Astrocyte of the cerebellum (primary cell): ENCODE results near the gene WIPF3.

Experiments used
- DNase-seq: peaks from one replicate; pipeline ENCODE4 v3.0.0-alpha.2; 2011; ENCODE audit warnings: low read depth
- H3K4me3 ChIP-seq: 2 replicates; pipeline ENCODE4 v1.5.1; 2011; ENCODE audit warnings: mild to moderate bottlenecking, low read depth, low read length, moderate library complexity
- in situ Hi-C: cut with HindIII; loops from 2 replicates; pipeline ENCODE4 v1.10.0; 2017; ENCODE audit warnings: low sequenced_read_pairs
- TF ChIP-seq, protein P1 (sequence below): IDR thresholded peaks from 2 replicates; pipeline ENCODE4 v1.5.1; 2012; ENCODE audit warnings: low read length, low read depth, moderate library complexity, mild to moderate bottlenecking; ENCODE audit errors: missing control alignments

The WIPF3 gene

DNA sequence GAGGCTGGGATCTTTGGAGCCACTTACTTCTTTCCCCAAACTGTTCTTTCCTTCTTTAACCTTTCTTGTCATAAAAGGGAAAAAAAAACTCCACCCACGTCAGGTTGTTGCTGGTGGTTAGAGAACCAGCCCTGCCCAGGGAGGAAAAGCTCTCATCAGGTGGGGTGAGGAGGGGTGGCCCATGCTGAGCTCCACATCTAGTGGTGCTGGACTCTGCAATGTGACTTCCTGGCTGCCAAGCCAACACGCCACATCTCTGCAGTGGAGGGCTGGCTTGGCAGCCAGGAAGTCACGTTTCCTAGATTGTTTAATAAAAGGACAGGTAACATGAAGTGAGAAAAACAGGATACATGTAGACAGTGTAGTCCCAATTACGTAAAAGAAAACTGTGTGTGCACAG lies 37.4 kb downstream of the WIPF3 start:
- H3K4me3 ChIP-seq: no peak overlapping the region
- TF ChIP-seq, protein P1, sequence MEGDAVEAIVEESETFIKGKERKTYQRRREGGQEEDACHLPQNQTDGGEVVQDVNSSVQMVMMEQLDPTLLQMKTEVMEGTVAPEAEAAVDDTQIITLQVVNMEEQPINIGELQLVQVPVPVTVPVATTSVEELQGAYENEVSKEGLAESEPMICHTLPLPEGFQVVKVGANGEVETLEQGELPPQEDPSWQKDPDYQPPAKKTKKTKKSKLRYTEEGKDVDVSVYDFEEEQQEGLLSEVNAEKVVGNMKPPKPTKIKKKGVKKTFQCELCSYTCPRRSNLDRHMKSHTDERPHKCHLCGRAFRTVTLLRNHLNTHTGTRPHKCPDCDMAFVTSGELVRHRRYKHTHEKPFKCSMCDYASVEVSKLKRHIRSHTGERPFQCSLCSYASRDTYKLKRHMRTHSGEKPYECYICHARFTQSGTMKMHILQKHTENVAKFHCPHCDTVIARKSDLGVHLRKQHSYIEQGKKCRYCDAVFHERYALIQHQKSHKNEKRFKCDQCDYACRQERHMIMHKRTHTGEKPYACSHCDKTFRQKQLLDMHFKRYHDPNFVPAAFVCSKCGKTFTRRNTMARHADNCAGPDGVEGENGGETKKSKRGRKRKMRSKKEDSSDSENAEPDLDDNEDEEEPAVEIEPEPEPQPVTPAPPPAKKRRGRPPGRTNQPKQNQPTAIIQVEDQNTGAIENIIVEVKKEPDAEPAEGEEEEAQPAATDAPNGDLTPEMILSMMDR: no peak
- in situ Hi-C loops: no loop called here
- DNase-seq: no peak

DNA sequence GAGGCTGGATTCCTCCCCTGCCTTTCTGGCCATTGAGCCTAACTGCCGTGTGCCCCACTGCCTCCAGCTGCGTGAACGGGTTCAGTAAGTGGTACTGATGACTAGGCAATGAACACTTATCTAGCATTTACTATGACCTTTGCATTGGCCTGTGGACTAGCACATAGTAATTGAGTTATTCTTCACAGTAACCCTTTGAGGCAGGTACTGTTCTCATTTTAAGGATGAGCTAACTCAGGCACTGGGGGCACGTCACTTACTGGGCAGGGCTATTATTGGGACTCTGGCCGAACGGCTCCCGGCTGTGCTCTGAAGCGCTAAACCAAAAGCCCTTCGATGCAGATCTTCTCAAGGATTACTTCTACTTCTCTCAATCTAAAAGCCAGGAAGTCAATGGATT lies 38.3 kb downstream of the WIPF3 start:
- H3K4me3 ChIP-seq: no peak overlapping the region
- in situ Hi-C loops: no loop called here
- TF ChIP-seq, protein P1: no peak
- DNase-seq: no peak

DNA sequence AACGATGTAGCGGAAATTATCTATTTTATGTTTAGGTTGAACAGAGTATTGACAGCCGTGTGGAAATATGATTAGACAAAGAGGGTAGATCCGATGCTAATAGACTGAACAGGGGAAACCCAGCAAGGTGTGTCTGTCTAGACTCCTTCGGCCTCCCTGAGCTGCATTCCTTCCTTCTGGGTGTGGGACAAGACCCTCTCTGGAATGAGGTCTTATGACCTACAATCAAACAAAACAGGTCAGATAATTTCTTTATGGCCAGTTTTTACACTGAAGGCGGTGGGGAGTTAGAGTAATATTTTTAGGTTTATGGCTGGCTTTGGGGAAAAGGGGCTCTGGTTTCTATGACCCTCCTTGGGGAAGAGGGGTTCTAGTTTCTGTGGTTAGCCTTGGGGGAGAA lies 41.2 kb downstream of the WIPF3 start:
- TF ChIP-seq, protein P1: no peak
- DNase-seq: no peak
- in situ Hi-C loops: no loop called here
- H3K4me3 ChIP-seq: no peak overlapping the region

DNA sequence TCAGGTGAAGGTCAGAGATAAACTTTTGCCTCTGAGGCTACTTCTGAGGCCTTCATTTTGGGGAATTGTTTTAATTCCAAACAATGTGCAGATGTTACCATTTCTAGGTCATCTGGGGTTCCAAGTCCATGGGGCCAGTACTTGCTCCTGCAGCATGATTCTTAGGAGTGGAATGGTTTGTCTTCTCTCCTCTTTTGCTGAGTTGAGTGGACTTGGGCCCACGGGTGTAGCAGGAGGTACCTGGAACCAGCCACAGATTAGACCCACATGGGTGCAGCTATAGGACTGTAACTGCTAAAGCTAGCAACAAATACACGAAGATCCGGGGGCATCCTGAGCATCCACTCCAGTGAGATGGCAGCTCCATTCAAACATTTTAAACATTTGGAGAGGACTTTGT lies 41.6 kb downstream of the WIPF3 start:
- no peak for DNase-seq
- TF ChIP-seq, protein P1: no peak
- in situ Hi-C loops: no loop called here

DNA sequence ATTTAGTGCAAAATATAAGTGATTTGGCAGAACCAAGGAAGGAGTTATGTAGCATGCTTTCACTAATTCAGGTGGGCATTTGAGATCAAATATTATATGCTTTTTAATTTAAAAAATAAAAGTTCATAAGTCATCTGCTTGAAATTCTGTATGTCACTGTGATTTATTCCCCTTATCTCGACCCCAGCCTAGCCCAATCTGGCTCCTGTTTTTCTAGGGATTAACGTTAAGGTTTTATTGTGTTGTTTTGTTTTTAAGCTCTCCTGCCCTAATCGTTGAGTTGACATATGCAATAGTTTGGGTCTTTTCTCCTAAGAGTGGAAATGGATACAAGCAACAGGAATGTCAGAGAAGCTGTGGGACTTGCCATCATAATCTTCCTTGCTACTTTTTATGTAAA lies 42.6 kb downstream of the WIPF3 start:
- H3K4me3 ChIP-seq: no peak overlapping the region
- TF ChIP-seq, protein P1: no peak
- no peak for DNase-seq
- in situ Hi-C loops: no loop called here

More for the DNA sequence above, 41.6 kb downstream of the WIPF3 start:
- no peak overlapping the region for H3K4me3 ChIP-seq

DNA sequence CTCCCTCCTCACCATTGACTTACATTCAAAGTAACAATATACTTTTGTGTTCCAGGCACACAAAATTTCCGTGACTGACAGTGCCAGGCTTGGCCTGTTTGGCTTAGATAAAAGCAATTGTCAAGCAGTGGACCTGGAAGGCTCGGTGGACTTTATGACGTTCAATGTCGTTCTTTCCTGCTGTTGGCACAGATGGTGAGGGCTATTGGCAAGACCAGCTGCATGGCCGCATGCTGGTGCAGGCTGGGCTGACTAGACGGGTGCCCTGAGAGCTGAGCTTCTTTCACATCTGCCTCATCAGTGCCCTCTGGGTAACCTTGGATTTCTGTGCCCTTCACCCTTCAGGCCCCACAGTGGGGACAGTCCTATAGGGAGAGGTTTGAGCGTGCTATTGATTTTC lies 45.2 kb downstream of the WIPF3 start:
- no peak overlapping the region for H3K4me3 ChIP-seq
- TF ChIP-seq, protein P1: no peak
- in situ Hi-C loops: no loop called here
- no peak for DNase-seq

DNA sequence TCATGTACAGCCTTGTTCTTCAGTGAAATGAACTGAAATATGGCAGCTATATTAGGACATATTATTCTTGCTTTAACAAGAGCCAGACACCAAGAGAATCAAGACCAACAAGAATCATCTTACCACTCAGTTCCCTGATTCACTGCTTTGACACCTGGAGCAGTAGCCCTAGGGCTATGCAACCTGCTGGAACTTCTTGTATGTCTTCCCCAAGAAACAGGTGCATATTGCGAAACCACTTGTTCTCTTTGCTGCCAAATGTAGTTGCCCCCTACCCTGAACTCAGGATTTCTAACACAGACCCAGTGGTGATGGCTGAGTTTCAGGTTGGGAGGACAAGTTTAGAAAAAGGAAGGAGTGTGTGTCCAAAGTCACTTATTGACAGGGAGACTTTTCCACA lies 46.1 kb downstream of the WIPF3 start:
- in situ Hi-C loops: no loop called here
- H3K4me3 ChIP-seq: no peak overlapping the region
- DNase-seq: no peak
- TF ChIP-seq, protein P1: no peak
